Stimulated activated CD4-positive, alpha-beta T cell treated with anti-CD3 and anti-CD28 coated beads, Interleukin-12 subunit alpha, Interleukin-12 subunit beta, amount 100 ng/mL, for 4 hours (primary cell): Measurements from ENCODE around the gene GPR37L1.
"Not testable (repeated sequence)": the region's sequence is repeated elsewhere in the genome, so short reads cannot be mapped to it uniquely, and the experiment has no call there.

Source experiments
- DNase-seq: peaks from one replicate; pipeline ENCODE4 v3.0.0-alpha.2; 2020

GPR37L1 gene

DNA sequence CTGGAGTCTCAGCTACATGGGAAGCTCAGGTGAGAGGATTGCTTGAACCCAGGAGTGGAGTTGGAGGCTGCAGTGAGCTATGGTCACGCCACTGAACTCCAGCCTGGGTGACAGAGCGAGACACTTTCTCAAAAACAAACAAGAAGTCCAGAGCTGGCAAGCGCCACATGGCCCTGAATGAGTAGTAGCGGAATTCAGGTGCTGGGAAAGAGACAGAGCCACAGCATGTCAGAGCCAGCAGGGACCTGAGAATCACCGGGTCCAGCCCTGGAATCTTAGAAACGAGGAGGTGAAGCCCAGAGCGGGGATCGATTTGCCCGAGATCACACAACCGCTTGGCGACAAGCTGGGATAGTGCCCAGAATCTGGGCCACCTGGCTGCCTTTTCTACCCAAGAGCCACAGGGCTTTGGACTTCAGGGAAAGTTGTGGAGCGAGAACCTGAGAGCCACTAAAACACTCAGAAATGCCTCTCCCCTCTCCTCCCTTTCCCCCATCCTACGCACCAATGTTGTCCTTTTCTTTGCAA, 12.0 kb downstream of the GPR37L1 start:
- DNase-seq: no peak

DNA sequence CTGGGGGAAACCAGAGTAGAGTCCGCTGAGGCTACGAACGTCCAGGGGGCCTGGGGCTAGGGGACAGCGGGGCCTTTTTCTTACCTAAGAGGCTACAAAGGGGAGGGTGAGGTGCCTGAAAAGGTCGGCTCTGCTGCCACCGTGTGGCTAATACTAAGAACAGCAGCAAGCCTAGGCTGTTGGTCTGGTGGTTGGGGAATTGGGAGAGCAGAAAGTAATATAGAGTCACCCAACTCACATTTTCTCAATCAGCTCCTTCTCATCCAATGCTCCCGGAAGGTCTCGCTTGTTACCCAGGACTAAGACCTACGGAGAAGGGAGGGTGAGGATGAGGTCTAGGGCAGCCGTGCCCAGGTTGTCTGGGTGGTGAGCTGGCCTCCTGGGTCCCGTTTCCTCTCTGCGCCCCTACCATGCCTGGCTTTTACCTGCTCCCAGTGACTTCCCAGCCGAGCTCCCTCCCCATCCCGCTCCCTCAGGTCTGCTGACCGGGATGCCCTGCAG, 12.6 kb downstream of the GPR37L1 start:
- peak; percentile 33 for DNase-seq

- no peak for DNase-seq
Observed at GRCh38 chr1:202140833-202141232, 18.1 kb downstream of the GPR37L1 start.

GRCh38 chr1:202141468-202141867, 18.8 kb downstream of the GPR37L1 start:
- DNase-seq: not testable (repeated sequence)

GRCh38 chr1:202143011-202143767, 20.5 kb downstream of the GPR37L1 start:
- DNase-seq: no peak

- DNase-seq: no peak
Observed at GRCh38 chr1:202143768-202144401, 21.2 kb downstream of the GPR37L1 start.

DNA sequence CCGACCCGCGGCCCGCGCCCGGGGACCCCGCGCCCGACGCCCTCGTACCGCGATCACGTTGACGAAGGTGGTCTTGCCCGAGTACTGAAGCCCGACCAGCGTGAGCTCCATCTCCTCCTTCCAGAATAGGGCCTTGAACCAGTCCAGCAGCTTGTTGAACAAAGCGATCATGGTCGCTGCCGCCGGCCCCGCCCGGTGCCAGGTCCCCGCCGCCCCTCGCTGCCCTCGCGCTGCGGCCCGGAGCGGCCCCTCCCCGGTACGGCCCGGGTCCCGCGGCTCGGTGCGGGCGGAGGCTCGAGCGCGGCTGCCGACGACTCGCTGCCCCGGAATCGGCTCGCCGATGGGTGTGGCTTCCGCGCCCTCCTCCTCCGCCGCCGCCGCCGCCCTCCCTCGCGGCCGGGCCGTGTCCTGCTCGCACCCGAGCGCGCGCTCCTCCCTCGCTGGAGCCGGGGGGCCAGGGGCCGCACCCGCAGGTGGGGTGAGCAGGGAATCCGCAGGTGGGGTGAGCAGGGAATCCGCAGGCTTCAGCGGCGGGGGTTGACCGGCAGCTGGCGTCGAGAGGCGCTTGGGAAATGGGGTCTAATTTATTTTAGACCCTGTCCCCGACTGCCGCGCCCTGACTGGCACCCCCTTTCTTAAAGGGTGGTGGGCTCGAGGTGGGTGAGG, 21.8 kb downstream of the GPR37L1 start, which contains the start of gene ARL8A:
ARL8A (minus strand) TSS at position 336 of the 666 bp plus-strand sequence; CDS start at position 171, 165 bp downstream.
- peak; percentile 71 for DNase-seq

DNA sequence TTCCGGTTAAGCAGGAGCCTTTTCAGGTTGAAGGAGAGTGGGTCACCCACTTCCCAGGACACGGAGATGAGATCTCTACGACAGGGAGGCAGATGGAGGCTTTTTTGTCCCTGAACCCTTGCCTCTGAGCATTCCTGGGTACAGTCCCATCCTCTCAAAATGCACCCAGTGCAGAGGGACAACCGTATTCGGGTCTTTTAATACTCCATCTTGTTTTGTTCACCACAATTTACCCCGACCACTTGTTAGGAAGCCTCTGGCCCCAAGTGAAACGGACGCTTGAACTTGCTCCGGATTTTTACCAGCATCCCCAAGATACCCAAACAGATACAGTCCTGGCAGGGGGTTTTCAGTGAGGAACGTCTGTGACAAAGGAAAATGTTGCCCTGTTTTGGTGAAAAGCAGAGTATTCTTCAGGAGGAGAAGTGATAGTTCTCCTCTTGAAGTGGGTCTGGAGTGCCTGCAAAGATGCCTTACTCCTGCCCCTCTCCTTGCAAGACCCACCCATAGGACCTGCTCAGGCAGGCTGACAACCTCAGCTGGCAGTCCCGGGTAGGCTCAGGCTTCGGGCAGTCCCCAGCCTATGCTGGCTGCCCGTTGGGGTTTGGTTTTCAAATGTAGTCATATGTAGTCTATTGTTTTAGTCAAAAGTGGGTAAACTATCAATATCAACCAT, 22.5 kb downstream of the GPR37L1 start:
- no peak for DNase-seq

DNA sequence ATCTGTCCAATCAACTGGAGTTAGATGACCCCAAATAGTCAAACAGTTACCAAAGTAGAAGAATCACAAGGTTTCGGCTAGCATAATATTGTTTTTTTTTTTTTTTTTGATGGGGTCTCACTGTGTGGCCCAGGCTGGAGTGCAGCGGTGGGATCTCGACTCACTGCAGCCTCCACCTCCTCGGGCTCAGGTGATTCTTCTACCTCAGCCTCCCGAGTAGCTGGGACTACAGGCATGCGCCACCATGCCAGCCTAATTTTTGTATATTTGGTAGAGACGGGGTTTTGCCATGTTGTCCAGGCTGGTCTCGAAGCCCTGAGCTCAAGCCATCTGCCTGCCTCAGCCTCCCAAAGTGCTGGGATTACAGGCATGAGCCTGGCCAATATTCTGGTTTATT, 23.0 kb downstream of the GPR37L1 start:
- DNase-seq: not testable (repeated sequence)

- no peak for DNase-seq
Observed at GRCh38 chr1:202146279-202146678, 23.6 kb downstream of the GPR37L1 start.

GRCh38 chr1:202146993-202147392, 24.3 kb downstream of the GPR37L1 start:
- DNase-seq: no peak

DNA sequence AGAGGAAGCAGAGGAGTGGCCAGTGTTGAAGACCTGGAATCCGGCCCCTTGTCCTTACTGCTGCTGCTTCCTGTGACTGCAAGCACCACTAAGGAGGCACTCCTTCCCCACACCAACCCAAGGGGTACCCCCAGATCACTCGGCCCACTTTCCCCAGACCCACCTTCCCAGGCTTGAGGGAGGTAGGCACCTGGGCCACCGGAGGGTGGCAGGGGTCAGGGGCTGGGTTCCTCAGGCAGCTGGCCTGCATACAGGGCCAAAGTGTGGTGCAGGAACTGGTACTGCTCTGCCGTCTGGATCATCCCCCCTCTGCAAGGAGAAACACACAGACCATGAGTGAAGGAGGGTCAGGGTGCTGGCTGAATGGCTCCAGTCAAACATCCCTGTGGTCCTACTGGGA, 25.7 kb downstream of the GPR37L1 start:
- DNase-seq: no peak

GRCh38 chr1:202149566-202149965, 26.8 kb downstream of the GPR37L1 start:
- DNase-seq: no peak

- DNase-seq: no peak
Observed at GRCh38 chr1:202150187-202150586, 27.5 kb downstream of the GPR37L1 start.

DNA sequence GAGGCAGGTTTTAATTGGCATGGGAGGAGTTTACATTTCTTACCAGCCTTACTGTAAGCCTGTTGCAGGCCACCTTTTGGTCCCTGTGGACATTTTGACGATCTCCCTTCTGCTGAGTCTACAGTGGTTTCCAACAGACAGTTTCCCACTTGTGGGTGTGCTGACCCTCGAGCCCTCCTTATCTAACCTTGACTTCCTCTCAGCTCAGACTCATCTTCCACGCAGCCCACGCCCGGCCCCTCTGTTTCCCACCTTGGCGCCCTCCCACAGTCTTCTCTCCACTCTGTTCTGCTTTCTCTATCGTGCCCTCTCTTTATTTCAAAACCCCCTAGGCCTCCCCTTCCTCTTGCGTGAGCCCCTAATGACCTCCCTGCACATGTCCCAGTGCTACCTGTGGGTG, 27.9 kb downstream of the GPR37L1 start:
- DNase-seq: no peak

DNA sequence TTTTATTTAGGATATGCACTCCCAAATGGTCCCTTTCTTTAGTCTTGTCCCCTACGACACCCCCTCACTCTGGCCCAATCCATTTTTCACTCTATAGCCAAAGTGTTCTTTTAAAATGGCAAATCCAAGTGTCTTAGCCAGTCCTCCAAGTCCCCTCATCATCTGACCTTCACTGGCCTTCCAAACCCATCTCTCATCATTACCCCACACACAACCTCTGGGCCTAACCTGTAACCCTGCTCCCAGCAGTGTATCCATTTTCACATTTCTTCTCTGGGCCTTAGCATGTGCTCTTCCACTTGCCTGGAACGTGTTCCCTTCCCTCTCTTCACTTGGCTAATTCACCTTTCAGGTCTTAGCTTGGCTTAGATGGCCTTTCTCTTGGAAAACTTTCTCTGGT, 28.3 kb downstream of the GPR37L1 start:
- DNase-seq: no peak

GRCh38 chr1:202152399-202152798, 29.7 kb downstream of the GPR37L1 start:
- no peak for DNase-seq

GRCh38 chr1:202153284-202153683, 30.6 kb downstream of the GPR37L1 start:
- no peak for DNase-seq

DNA sequence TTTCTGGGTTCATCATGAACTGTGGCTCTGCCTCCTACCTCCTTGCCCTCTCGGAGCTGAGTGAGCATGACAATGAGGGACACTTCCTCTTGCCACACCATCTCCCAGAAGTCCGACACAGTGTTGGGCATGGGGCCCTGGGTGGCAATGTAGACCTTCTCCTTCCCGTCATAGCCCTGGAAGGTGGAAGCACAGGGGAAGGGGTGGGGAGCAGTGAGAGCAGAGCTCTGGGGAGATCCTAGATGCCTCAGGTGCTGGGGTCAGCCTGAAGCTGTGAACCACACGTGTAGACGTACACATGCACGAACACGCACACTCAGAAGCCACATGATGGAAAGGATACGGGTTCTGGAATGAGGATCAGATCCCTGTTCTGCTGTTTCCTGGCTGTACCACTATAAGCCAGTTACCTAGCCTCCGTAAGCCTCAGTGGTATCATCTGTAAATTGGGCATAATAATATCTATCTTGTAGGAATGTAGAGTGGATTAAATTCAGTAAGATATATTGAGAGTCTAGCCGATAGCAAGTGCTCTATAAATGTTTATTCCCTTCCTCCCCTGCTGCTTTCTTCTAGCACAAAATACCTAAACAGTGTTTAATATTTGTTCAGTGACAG, 31.5 kb downstream of the GPR37L1 start:
- no peak for DNase-seq

DNA sequence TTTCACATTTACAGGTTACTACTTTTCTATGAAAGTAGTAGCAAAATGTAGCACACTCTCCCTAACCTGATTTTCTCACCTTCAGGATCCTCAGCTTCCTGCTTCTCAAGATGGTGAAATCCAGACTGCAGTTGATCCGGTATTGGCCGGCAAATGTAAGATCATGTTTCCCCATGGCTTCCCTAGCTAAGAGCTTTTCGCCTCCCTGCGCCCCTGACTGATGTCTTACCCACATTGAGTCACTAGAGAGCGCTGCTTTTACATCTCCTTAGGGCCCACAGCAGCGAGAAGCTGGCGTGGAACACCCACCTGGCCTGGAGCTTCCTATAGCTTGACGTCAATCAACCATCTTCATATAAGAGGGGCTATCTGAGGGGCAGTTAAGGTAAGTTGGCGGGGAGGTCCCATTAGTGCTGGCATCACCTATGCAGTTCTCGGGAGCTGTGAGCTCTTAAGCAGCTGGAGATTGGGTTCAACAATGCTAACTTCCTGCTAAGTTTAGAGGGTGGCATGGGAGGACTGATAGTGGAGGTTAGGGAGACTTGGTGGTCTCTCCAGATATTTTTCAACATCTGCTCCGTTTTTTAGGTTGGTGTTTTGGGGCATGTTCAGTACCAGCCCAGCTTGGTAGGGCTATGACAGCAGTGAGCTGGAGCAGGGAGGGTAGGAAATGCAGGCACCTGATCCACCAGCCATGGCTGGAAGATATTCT, 32.2 kb downstream of the GPR37L1 start:
- no peak for DNase-seq

DNA sequence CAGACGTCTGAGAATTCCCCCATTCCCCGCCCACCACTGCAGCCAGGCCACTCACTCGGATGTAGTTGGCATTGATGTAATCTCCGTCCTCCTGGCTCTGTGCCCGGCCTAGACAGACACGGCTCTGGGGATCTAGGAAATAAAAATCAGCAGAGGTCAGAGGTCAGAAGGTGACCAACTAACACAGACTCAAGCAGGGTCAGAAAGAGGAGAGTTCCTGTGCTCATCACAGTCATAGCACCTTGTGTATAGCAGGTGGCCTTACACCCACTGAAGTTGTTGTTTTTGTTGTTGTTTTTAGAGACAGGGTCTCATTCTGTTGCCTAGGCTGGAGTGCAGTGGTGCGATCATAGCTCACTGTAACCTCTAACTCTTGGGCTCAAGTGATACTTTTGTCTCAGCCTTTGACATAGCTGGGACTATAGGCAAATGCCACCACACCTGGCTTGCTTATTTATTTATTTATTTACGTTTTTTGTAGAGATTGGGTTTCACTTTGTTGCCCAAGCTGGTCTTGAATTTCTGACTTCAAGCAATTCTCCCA, 32.8 kb downstream of the GPR37L1 start:
- no peak for DNase-seq
